GM21576 (cell line): ENCODE results near the gene PEX6.
A peak's percentile ranks its signal among the peaks of the same experiment; 100 is the strongest.

Experiments used
- ATAC-seq: cut with Tn5 transposase; IDR thresholded peaks from one replicate; pipeline ENCODE4 v1.9.1; 2021; ENCODE audit warnings: mild to moderate bottlenecking, moderate library complexity; ENCODE audit not compliant: unreplicated experiment

Gene PEX6

GRCh38 chr6:42996513-42996912 lies 17.5 kb upstream of the PEX6 start:
- ATAC-seq = no peak

GRCh38 chr6:42993445-42993844 lies 14.5 kb upstream of the PEX6 start:
- ATAC-seq = no peak

GRCh38 chr6:42989923-42990322 lies 10.9 kb upstream of the PEX6 start:
- ATAC-seq = no peak

- no peak for ATAC-seq
Measured at GRCh38 chr6:42988486-42989020, 9.6 kb upstream of the PEX6 start.

GRCh38 chr6:42987533-42988451 lies 8.8 kb upstream of the PEX6 start:
- no peak for ATAC-seq

GRCh38 chr6:42984924-42985475 lies 6.0 kb upstream of the PEX6 start:
- ATAC-seq = no peak

- peak; percentile 91 for ATAC-seq
Measured at GRCh38 chr6:42984001-42984923, 5.3 kb upstream of the PEX6 start, which contains the start of gene PPP2R5D. TSS of gene PPP2R5D (plus strand) at chr6:42984570. CDS start at chr6:42984678, 108 bp downstream.

GRCh38 chr6:42981836-42982235 lies 2.9 kb upstream of the PEX6 start:
- no peak for ATAC-seq

- ATAC-seq = no peak
Measured at GRCh38 chr6:42979523-42980177, 669 bp upstream of the PEX6 start.

- ATAC-seq = no peak
Measured at GRCh38 chr6:42978487-42978838, 518 bp downstream of the PEX6 start.

GRCh38 chr6:42974919-42975505 lies 4.0 kb downstream of the PEX6 start:
- ATAC-seq = no peak

- ATAC-seq = no peak
Measured at GRCh38 chr6:42973926-42974325, 5.1 kb downstream of the PEX6 start.

GRCh38 chr6:42971746-42972327 lies 7.1 kb downstream of the PEX6 start:
- ATAC-seq = no peak

- ATAC-seq = no peak
Measured at GRCh38 chr6:42970871-42971612, 7.9 kb downstream of the PEX6 start.

GRCh38 chr6:42969934-42970333 lies 9.0 kb downstream of the PEX6 start:
- ATAC-seq = no peak

- ATAC-seq = no peak
Measured at GRCh38 chr6:42969431-42969830, 9.6 kb downstream of the PEX6 start.

GRCh38 chr6:42968783-42969182 lies 10.2 kb downstream of the PEX6 start:
- no peak for ATAC-seq

GRCh38 chr6:42968126-42968701 lies 10.8 kb downstream of the PEX6 start:
- ATAC-seq = no peak

GRCh38 chr6:42967228-42967627 lies 11.8 kb downstream of the PEX6 start:
- no peak for ATAC-seq
